GM12878 (cell line): ENCODE measurements around the gene TREML2. TPM values are rescaled to one million over a fixed set of nuclear protein-coding genes. Genes with fewer than 3 reads are reported as not detected.

Source experiments
- ATAC-seq: fragments of 200-7000 bp; cut with Tn5 transposase; 3 replicates; pipeline ENCODE4 v1.9.1; 2020; ENCODE audit warnings: mild to moderate bottlenecking, moderate library complexity
- BruUV-seq: library from RNA; stranded (reverse); fragments of 400-500 nt; replicated peaks from 2 replicates; lab custom pipeline; 2021; lab: Mats Ljungman, UMichigan
- CTCF ChIA-PET: fragments of 300-600 bp; sonication (Branson Sonifier 250); formaldehyde crosslinking; extraction: SDS; loops from one replicate; lab custom pipeline; 2021; ENCODE audit warnings: inconsistent platforms; lab: Yijun Ruan, JAX
- POLR2A ChIA-PET: fragments of 350-600 bp; formaldehyde crosslinking; extraction: SDS; loops from one replicate; lab custom pipeline; 2021; ENCODE audit warnings: inconsistent platforms; lab: Charles Lee
- RAD21 ChIA-PET: fragments of 300-600 bp; sonication (Branson Sonifier 250); formaldehyde crosslinking; loops from one replicate; lab custom pipeline; 2023; ENCODE audit warnings: antibody characterized with exemption; ENCODE audit not compliant: unreplicated experiment; lab: Charles Lee
- SMC1A ChIA-PET: fragments of 300-600 bp; sonication (Branson Sonifier 250); formaldehyde crosslinking; loops from one replicate; lab custom pipeline; 2023; ENCODE audit not compliant: unreplicated experiment, uncharacterized antibody; lab: Charles Lee
- DNase-seq: peaks from one replicate; pipeline ENCODE4 v3.0.0-alpha.2; 2011; ENCODE audit warnings: low read depth, low spot score
- FAIRE-seq: peaks from 3 replicates; lab custom pipeline; 2011; peaks lifted over from hg19 to GRCh38; lab: Jason Lieb, UNC
- H2AFZ ChIP-seq: 2 replicates; pipeline ENCODE4 v1.6.0; 2011; ENCODE audit warnings: low read depth, low read length, control low read depth; ENCODE audit not compliant: control insufficient read depth
- H3K27ac ChIP-seq: 2 replicates; pipeline ENCODE4 v1.5.1; 2011; ENCODE audit warnings: control low read depth; ENCODE audit not compliant: control insufficient read depth, insufficient read depth
- H3K27me3 ChIP-seq, 2 experiments: replicated peaks in 1 of 2; 2 replicates each; pipeline versions ENCODE4 v1.6.0 to v1.6.1; 2011; ENCODE audit warnings: low read length in 1 of 2; ENCODE audit not compliant: control insufficient read depth in 2 of 2, insufficient read depth in 2 of 2
- H3K36me3 ChIP-seq, 2 experiments: 2 replicates each; pipeline ENCODE4 v1.5.1; 2011; ENCODE audit warnings: low read length in 1 of 2; ENCODE audit not compliant: control insufficient read depth in 2 of 2, insufficient read depth in 2 of 2
- H3K4me1 ChIP-seq: 2 replicates; pipeline ENCODE4 v1.6.1; 2011; ENCODE audit warnings: mild to moderate bottlenecking, low read length, moderate library complexity, mixed read lengths; ENCODE audit not compliant: control insufficient read depth, insufficient read depth
- H3K4me2 ChIP-seq: 2 replicates; pipeline ENCODE4 v1.6.0; 2011; ENCODE audit warnings: control low read depth; ENCODE audit not compliant: control insufficient read depth, insufficient read depth
- H3K4me3 ChIP-seq: fragments of 200-600 bp; sonication (generic); 2 replicates; pipeline ENCODE4 v1.5.1; 2016
- H3K79me2 ChIP-seq: 2 replicates; pipeline ENCODE4 v1.6.0; 2011; ENCODE audit warnings: low read length; ENCODE audit not compliant: control insufficient read depth, insufficient read depth
- H3K9ac ChIP-seq: 2 replicates; pipeline ENCODE4 v1.8.0; 2011; ENCODE audit warnings: low read length, control low read depth, mixed read lengths; ENCODE audit not compliant: control insufficient read depth, insufficient read depth
- H3K9me3 ChIP-seq: replicated peaks from 3 replicates; pipeline ENCODE4 v1.5.1; 2011; ENCODE audit warnings: mild to moderate bottlenecking, low read length; ENCODE audit not compliant: control insufficient read depth, insufficient read depth
- H4K20me1 ChIP-seq: 2 replicates; pipeline ENCODE4 v1.6.0; 2011; ENCODE audit not compliant: control insufficient read depth, insufficient read depth
- CHD1 ChIP-seq: IDR thresholded peaks from 2 replicates; pipeline ENCODE4 v1.6.1; 2012; ENCODE audit warnings: low read depth, low read length, improper control_type of control experiment
- MAX ChIP-seq: IDR thresholded peaks from 2 replicates; pipeline ENCODE4 v1.6.1; 2012; ENCODE audit warnings: low read depth, low read length, improper control_type of control experiment
- MTA3 ChIP-seq: IDR thresholded peaks from 2 replicates; pipeline ENCODE4 v1.6.1; 2012; ENCODE audit warnings: low read length, inconsistent platforms, borderline replicate concordance
- MYB ChIP-seq: fragments of 150-350 bp; IDR thresholded peaks from 2 replicates; pipeline ENCODE4 v1.6.1; 2014; ENCODE audit warnings: mild to moderate bottlenecking, low read depth, low read length, borderline replicate concordance
- NBN ChIP-seq: fragments of 450-650 bp; IDR thresholded peaks from 2 replicates; pipeline ENCODE4 v1.6.1; 2016
- PKNOX1 ChIP-seq: fragments of 450-650 bp; IDR thresholded peaks from 2 replicates; pipeline ENCODE4 v1.6.1; 2016; ENCODE audit warnings: mild to moderate bottlenecking
- STAT1 ChIP-seq: fragments of 450-650 bp; conservative IDR thresholded peaks from 2 replicates; pipeline ENCODE4 v1.6.1; 2014; ENCODE audit warnings: antibody characterized with exemption, mild to moderate bottlenecking
- TAF1 ChIP-seq: IDR thresholded peaks from 2 replicates; pipeline ENCODE4 v1.6.1; 2011; ENCODE audit warnings: mild to moderate bottlenecking, low read depth, low read length, borderline replicate concordance
- WGBS: methylation state at CpG from one replicate; pipeline ENCODE4 v1.1.6; 2016; ENCODE audit warnings: low lambda C conversion rate; ENCODE audit not compliant: insufficient replicate concordance, insufficient coverage; ENCODE audit errors: missing lambda C conversion rate; 5-methylcytosine and 5-hydroxymethylcytosine counted together
- in situ Hi-C: fragments of 300-500 bp; cut with MboI; formaldehyde crosslinking; loops from 9 replicates; pipeline ENCODE4 v1.14.3; 2018; ENCODE audit warnings: mixed read lengths
- intact Hi-C: fragments of 100-400 bp; cut with micrococcal nuclease; formaldehyde crosslinking; loops from one replicate; pipeline ENCODE4 v1.14.2; 2022; ENCODE audit not compliant: unreplicated experiment
- polyA plus RNA-seq, 11 experiments: library from polyadenylated mRNA; depleted of rRNA in 4 of 11; unstranded in 6 of 11; stranded (reverse) in 5 of 11; fragments of >200 nt; fragmentation: Nextera tagmentation in 4 of 11; fragmentation: Illumina TruSeq in 1 of 11; extraction: Ambion mirVana in 4 of 11; extraction: Trizol in 1 of 11; gene quantifications; 1 replicate in 1 of 11; 2 replicates in 10 of 11; pipeline versions ENCODE4 v1.2.1 to v1.2.3, GENCODE V29; 2011 to 2016; ENCODE audit warnings: inconsistent platforms in 2 of 11, missing spikeins in 2 of 11, low read depth in 1 of 11
- total RNA-seq, 4 experiments: library from RNA; depleted of rRNA in 3 of 4; stranded (reverse); fragments of >200 nt in 3 of 4; fragmentation: Illumina TruSeq in 1 of 4; extraction: Trizol in 1 of 4; gene quantifications; 2 replicates each; pipeline versions ENCODE4 v1.2.1 to v1.2.3, GENCODE V29; 2013 to 2021

TREML2 gene
- total and polyA plus RNA-seq, 10 of the 15 experiments (the other 5 are each of a cell fraction or from before 2014, with no cell fraction given): 0.49 to 9.1 (median 7.3) TPM

GRCh38 chr6:41174610-41175009 lies 26.3 kb downstream of the TREML2 start:
- POLR2A ChIA-PET: no interaction called here
- ATAC-seq (peak; percentile 54), DNase-seq (no peak), FAIRE-seq (no peak)
- Histone ChIP-seq H3K27me3 (no peaks in the 10 kb centered on the region), H3K4me2 (no peak overlapping the region), H3K4me3 (no peak overlapping the region), H3K4me1 (no peaks in the 10 kb centered on the region), H3K36me3 (no peaks in the 10 kb centered on the region), H3K9me3 (no peaks in the 10 kb centered on the region), H3K79me2 (no peaks in the 10 kb centered on the region)
- RAD21 ChIA-PET: no interaction called here
- intact Hi-C loops: no loop called here
- BruUV-seq: no TSS peak
- TF ChIP-seq MAX: no peak
- TF ChIP-seq PKNOX1: peak; percentile 69; the same call in 1 of the 2 replicates
- TF ChIP-seq, all 136 proteins: peak for 1
- Histone ChIP-seq H3K9ac (no peak overlapping the region), H2AFZ (no peak overlapping the region), H3K27ac (no peak overlapping the region), H4K20me1 (no peaks in the 10 kb centered on the region)
- CTCF ChIA-PET: no interaction called here
- SMC1A ChIA-PET: interaction anchor here (1.2 kb wide), 1 partner anchor 17 kb away, joined by 3 read pairs; no protein-coding TSS in a partner anchor
- in situ Hi-C loops: no loop called here
- 0% methylated on average over 2 of the region's 2 CpGs for WGBS

GRCh38 chr6:41171908-41172307 lies 29.0 kb downstream of the TREML2 start:
- H4K20me1 ChIP-seq: no peaks in the 10 kb centered on the region
- no peak for DNase-seq
- intact Hi-C loops: no loop called here
- H3K4me2 ChIP-seq: no peak overlapping the region
- WGBS: 54% methylated on average over 3 of the region's 3 CpGs
- in situ Hi-C loops: no loop called here
- no peak overlapping the region for H3K4me3 ChIP-seq
- no peaks in the 10 kb centered on the region for H3K36me3 ChIP-seq
- H3K9me3 ChIP-seq: no peaks in the 10 kb centered on the region
- no peak for ATAC-seq
- H3K27me3 ChIP-seq: no peaks in the 10 kb centered on the region
- no peaks in the 10 kb centered on the region for H3K4me1 ChIP-seq
- no peak for TF ChIP-seq TAF1
- no peak for TF ChIP-seq MYB
- TF ChIP-seq STAT1: no peak
- no peak for TF ChIP-seq NBN
- no peak for TF ChIP-seq MTA3
- no peak for TF ChIP-seq CHD1
- H2AFZ ChIP-seq: no peak overlapping the region
- ChIA-PET CTCF (interaction anchor here (1.1 kb wide), 1 partner anchor 10 kb away, joined by 4 read pairs; no protein-coding TSS in a partner anchor), POLR2A (no interaction called here), RAD21 (no interaction called here), SMC1A (no interaction called here)
- no peak overlapping the region for H3K9ac ChIP-seq
- no peak overlapping the region for H3K27ac ChIP-seq
- BruUV-seq: no TSS peak
- no peak for FAIRE-seq
- no peaks in the 10 kb centered on the region for H3K79me2 ChIP-seq
